GM21619 (cell line): ENCODE data around the gene TMEM9.

ENCODE experiments used
- ATAC-seq: cut with Tn5 transposase; IDR thresholded peaks from one replicate; pipeline ENCODE4 v1.9.1; 2021; ENCODE audit not compliant: unreplicated experiment

The TMEM9 gene

GRCh38 chr1:201146626-201147390 is 7.5 kb downstream of the TMEM9 start:
- no peak for ATAC-seq

- no peak for ATAC-seq
These were observed 8.5 kb downstream of the TMEM9 start for GRCh38 chr1:201145816-201146215.

GRCh38 chr1:201145132-201145531 is 9.1 kb downstream of the TMEM9 start:
- ATAC-seq, result no peak

- no peak for ATAC-seq
These were observed 9.6 kb downstream of the TMEM9 start for GRCh38 chr1:201144701-201145100.

- ATAC-seq, result no peak
These were observed 10.3 kb downstream of the TMEM9 start for GRCh38 chr1:201143726-201144635.

- no peak for ATAC-seq
These were observed 11.2 kb downstream of the TMEM9 start for GRCh38 chr1:201142849-201143725.

- no peak for ATAC-seq
These were observed 12.0 kb downstream of the TMEM9 start for GRCh38 chr1:201142011-201142848.

GRCh38 chr1:201141418-201141817 is 12.9 kb downstream of the TMEM9 start:
- no peak for ATAC-seq

GRCh38 chr1:201140941-201141260 is 13.4 kb downstream of the TMEM9 start:
- ATAC-seq, result no peak

- ATAC-seq, result no peak
These were observed 13.9 kb downstream of the TMEM9 start for GRCh38 chr1:201140235-201140940.

GRCh38 chr1:201139756-201140155 is 14.5 kb downstream of the TMEM9 start:
- ATAC-seq, result no peak

GRCh38 chr1:201139306-201139705 is 15.0 kb downstream of the TMEM9 start:
- ATAC-seq, result no peak

- ATAC-seq, result no peak
These were observed 15.9 kb downstream of the TMEM9 start for GRCh38 chr1:201138311-201138840.

- ATAC-seq, result no peak
These were observed 16.5 kb downstream of the TMEM9 start for GRCh38 chr1:201137579-201138310.

- no peak for ATAC-seq
These were observed 17.3 kb downstream of the TMEM9 start for GRCh38 chr1:201137024-201137392.

GRCh38 chr1:201136355-201137023 is 17.8 kb downstream of the TMEM9 start:
- no peak for ATAC-seq

GRCh38 chr1:201134405-201134804 is 19.9 kb downstream of the TMEM9 start:
- no peak for ATAC-seq

- no peak for ATAC-seq
These were observed 22.9 kb downstream of the TMEM9 start for GRCh38 chr1:201131398-201131797.
